HepG2 (cell line): ENCODE data around the gene ZNF425. TPM values are rescaled to one million over a fixed set of nuclear protein-coding genes. Genes with fewer than 3 reads are reported as not detected.

ENCODE experiments used
- AHDC1 ChIP-seq: sonication (generic); formaldehyde crosslinking; IDR thresholded peaks from 2 replicates; pipeline ENCODE4 v1.5.1; 2020; ENCODE audit warnings: mild to moderate bottlenecking, missing genetic modification reagents, borderline replicate concordance
- CCDC6 ChIP-seq: sonication (generic); formaldehyde crosslinking; IDR thresholded peaks from 2 replicates; pipeline ENCODE4 v1.8.1; 2022; ENCODE audit warnings: mild to moderate bottlenecking, missing genetic modification reagents, moderate library complexity
- GFI1 ChIP-seq: sonication (generic); formaldehyde crosslinking; IDR thresholded peaks from 2 replicates; pipeline ENCODE4 v1.5.0; 2020; ENCODE audit warnings: missing genetic modification reagents, mild to moderate bottlenecking, borderline replicate concordance
- HIVEP1 ChIP-seq: sonication (generic); formaldehyde crosslinking; IDR thresholded peaks from 2 replicates; pipeline ENCODE4 v1.4.0; 2020; ENCODE audit warnings: mild to moderate bottlenecking, missing genetic modification reagents
- IRF2 ChIP-seq: IDR thresholded peaks from 2 replicates; pipeline ENCODE4 v1.6.1; 2018; ENCODE audit warnings: missing genetic modification reagents, missing compliant biosample characterization
- NFKB2 ChIP-seq: sonication (generic); formaldehyde crosslinking; IDR thresholded peaks from 2 replicates; pipeline ENCODE4 v1.4.0; 2020; ENCODE audit warnings: missing genetic modification reagents, borderline replicate concordance
- PHF21A ChIP-seq: sonication (generic); formaldehyde crosslinking; IDR thresholded peaks from 2 replicates; pipeline ENCODE4 v1.5.0; 2020; ENCODE audit warnings: mild to moderate bottlenecking, missing genetic modification reagents
- SOX5 ChIP-seq: IDR thresholded peaks from 2 replicates; pipeline ENCODE4 v1.6.1; 2016; ENCODE audit warnings: borderline replicate concordance
- ZNF782 ChIP-seq: sonication (generic); formaldehyde crosslinking; IDR thresholded peaks from 2 replicates; pipeline ENCODE4 v1.4.0; 2020; ENCODE audit warnings: missing genetic modification reagents, mild to moderate bottlenecking, borderline replicate concordance
- ZNF878 ChIP-seq: sonication (generic); formaldehyde crosslinking; IDR thresholded peaks from 2 replicates; pipeline ENCODE4 v1.8.1; 2023; ENCODE audit warnings: mild to moderate bottlenecking, missing genetic modification reagents, moderate library complexity
- ZSCAN12 ChIP-seq: sonication (generic); formaldehyde crosslinking; IDR thresholded peaks from 2 replicates; pipeline ENCODE4 v1.9.0; 2021; ENCODE audit warnings: mild to moderate bottlenecking, missing genetic modification reagents
- ZSCAN30 ChIP-seq: sonication (generic); formaldehyde crosslinking; IDR thresholded peaks from 2 replicates; pipeline ENCODE4 v1.5.0; 2020; ENCODE audit warnings: mild to moderate bottlenecking, missing genetic modification reagents
- polyA plus RNA-seq, 8 experiments: library from polyadenylated mRNA; depleted of rRNA in 3 of 8; stranded (reverse) in 7 of 8; unstranded in 1 of 8; fragments of >200 nt; fragmentation: Illumina TruSeq in 4 of 8; extraction: Trizol in 4 of 8; gene quantifications; 2 replicates each; pipeline versions ENCODE4 v1.2.1 to v1.2.3, GENCODE V29; 2011 to 2016; ENCODE audit warnings: low read depth in 4 of 8, missing spikeins in 1 of 8, mixed read lengths in 1 of 8; ENCODE audit not compliant: insufficient read depth in 1 of 8
- total RNA-seq, 5 experiments: library from RNA; depleted of rRNA; stranded (reverse); fragments of >200 nt; fragmentation: Illumina TruSeq; extraction: Trizol; gene quantifications; 2 replicates each; pipeline ENCODE4 v1.2.3, GENCODE V29; 2016; ENCODE audit warnings: low read depth in 1 of 5
- TF ChIP-seq, protein P1 (sequence below): IDR thresholded peaks from 2 replicates; pipeline ENCODE4 v1.6.1; 2016; ENCODE audit warnings: missing biosample characterization, missing genetic modification reagents, low read depth
- TF ChIP-seq, protein P2 (sequence below): sonication (generic); formaldehyde crosslinking; IDR thresholded peaks from 2 replicates; pipeline ENCODE4 v1.9.0; 2021; ENCODE audit warnings: missing genetic modification reagents, mild to moderate bottlenecking, borderline replicate concordance
- TF ChIP-seq, protein P3 (sequence below): sonication (generic); formaldehyde crosslinking; IDR thresholded peaks from 2 replicates; pipeline ENCODE4 v1.4.0; 2020; ENCODE audit warnings: missing genetic modification reagents

Gene ZNF425
- total and polyA plus RNA-seq, 2 of the 13 experiments (the other 11 are each of a cell fraction or from before 2014, with no cell fraction given) = 0.51 to 1.1 TPM

- TF ChIP-seq IRF2 (peak; percentile 58), NFKB2 (CRISPR knock-in tag) (peak; percentile 80), AHDC1 (CRISPR knock-in tag) (no peak; the same call in 1 of the 2 replicates), ZSCAN12 (peak; percentile 79; the same call in 1 of the 2 replicates), HIVEP1 (CRISPR knock-in tag) (peak; percentile 55), PHF21A (CRISPR knock-in tag) (peak; percentile 85), SOX5 (no peak), GFI1 (no peak; the same call in 1 of the 2 replicates), ZSCAN30 (CRISPR knock-in tag) (0 out of 2 replicates have a peak, but pooled peaks have one; percentile 84), ZNF878 (CRISPR knock-in tag) (peak; percentile 42; the same call in 1 of the 2 replicates), ZNF782 (peak; percentile 17; the same call in 1 of the 2 replicates), CCDC6 (CRISPR knock-in tag) (no peak; the same call in 1 of the 2 replicates)
- TF ChIP-seq, protein P1, sequence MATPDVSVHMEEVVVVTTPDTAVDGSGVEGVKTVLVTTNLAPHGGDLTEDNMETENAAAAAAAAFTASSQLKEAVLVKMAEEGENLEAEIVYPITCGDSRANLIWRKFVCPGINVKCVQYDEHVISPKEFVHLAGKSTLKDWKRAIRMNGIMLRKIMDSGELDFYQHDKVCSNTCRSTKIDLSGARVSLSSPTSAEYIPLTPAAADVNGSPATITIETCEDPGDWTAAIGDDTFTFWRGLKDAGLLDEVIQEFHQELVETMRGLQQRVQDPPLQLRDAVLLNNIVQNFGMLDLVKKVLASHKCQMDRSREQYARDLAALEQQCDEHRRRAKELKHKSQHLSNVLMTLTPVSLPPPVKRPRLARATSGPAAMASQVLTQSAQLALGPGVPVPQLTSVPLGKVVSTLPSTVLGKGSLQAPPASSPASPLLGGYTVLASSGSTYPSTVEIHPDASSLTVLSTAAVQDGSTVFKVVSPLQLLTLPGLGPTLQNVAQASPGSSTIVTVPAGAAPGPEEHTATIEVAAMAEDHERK = peak; percentile 47; the same call in 1 of the 2 replicates
- TF ChIP-seq, protein P2, sequence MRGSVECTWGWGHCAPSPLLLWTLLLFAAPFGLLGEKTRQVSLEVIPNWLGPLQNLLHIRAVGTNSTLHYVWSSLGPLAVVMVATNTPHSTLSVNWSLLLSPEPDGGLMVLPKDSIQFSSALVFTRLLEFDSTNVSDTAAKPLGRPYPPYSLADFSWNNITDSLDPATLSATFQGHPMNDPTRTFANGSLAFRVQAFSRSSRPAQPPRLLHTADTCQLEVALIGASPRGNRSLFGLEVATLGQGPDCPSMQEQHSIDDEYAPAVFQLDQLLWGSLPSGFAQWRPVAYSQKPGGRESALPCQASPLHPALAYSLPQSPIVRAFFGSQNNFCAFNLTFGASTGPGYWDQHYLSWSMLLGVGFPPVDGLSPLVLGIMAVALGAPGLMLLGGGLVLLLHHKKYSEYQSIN (CRISPR knock-in tag) = no peak
- TF ChIP-seq, protein P3, sequence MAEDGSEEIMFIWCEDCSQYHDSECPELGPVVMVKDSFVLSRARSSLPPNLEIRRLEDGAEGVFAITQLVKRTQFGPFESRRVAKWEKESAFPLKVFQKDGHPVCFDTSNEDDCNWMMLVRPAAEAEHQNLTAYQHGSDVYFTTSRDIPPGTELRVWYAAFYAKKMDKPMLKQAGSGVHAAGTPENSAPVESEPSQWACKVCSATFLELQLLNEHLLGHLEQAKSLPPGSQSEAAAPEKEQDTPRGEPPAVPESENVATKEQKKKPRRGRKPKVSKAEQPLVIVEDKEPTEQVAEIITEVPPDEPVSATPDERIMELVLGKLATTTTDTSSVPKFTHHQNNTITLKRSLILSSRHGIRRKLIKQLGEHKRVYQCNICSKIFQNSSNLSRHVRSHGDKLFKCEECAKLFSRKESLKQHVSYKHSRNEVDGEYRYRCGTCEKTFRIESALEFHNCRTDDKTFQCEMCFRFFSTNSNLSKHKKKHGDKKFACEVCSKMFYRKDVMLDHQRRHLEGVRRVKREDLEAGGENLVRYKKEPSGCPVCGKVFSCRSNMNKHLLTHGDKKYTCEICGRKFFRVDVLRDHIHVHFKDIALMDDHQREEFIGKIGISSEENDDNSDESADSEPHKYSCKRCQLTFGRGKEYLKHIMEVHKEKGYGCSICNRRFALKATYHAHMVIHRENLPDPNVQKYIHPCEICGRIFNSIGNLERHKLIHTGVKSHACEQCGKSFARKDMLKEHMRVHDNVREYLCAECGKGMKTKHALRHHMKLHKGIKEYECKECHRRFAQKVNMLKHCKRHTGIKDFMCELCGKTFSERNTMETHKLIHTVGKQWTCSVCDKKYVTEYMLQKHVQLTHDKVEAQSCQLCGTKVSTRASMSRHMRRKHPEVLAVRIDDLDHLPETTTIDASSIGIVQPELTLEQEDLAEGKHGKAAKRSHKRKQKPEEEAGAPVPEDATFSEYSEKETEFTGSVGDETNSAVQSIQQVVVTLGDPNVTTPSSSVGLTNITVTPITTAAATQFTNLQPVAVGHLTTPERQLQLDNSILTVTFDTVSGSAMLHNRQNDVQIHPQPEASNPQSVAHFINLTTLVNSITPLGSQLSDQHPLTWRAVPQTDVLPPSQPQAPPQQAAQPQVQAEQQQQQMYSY (CRISPR knock-in tag) = 0 out of 2 replicates have a peak, but pooled peaks have one; percentile 32
Observed at GRCh38 chr7:149090397-149091195, 35.5 kb downstream of the ZNF425 start, which contains the start of gene ZNF786 (continued).
